NCI-H1105 treated with DMSO at 0.1 percent for 48 hours (cell line): Measurements from ENCODE around the gene FGF10.

Experiments used
- DNase-seq: peaks from one replicate; lab custom pipeline; 2025; lab: John Stamatoyannopoulos, UW

Gene FGF10

DNA sequence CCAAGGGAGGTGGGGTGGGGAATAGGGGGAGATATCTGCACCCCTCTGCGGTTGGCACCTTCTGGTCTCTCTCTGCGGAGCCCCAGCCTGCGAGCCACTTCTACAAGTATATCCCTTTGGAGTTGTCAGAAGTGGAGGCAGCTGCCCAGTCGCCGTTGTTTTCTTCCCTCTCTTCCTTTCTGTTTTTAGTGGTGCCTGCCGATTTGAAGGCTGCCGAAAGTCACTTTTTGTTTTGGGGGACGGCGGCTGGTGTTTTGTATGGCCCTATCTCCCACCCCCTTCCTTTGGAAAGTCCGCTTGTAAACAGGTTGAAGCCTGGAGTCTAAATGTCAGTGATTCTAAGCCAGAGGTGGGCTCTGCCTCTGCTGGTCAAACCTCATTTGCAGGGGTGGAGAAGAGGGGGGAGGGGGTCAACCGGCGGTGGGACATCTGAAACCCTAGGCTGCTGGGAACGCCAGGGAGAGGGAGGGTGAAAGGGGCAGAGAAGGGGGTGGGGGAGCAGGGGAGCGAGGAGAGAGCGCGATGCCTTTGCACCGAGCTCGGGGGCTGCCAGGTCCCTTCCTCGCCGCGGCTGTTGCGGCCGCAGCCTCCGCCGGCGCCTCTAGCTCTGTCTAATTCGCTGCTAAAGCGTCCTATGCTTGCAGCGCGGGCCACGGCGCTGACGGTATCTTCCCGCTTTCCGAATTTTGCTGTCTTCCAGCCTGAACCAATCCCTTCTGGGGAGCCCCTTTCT is at the start of gene FGF10:
Gene FGF10, minus strand, starts transcription at position 331 of the 733 bp plus-strand sequence. CDS start 738 bp downstream, outside the sequence.
- DNase-seq, result peak; percentile 55

DNA sequence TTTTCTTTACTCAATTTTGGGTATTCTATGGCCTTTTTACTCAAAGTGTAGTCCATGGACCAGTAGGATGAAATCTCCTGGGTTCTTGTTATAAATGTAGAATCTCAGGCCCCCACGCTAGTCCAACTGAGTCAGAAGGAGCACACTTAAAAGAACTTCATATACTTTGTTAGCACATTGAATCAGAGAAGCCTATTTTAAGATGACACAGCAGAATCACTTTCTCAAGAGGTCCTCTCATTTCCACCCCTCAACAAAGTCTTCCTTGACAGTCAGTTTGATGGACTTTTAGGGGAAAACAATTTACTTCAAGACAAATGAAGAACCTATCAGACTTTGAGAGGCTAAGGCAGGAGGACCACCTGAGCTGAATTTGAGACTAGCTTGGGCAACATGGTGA is 37.7 kb upstream of the FGF10 start:
- DNase-seq, result no peak

DNA sequence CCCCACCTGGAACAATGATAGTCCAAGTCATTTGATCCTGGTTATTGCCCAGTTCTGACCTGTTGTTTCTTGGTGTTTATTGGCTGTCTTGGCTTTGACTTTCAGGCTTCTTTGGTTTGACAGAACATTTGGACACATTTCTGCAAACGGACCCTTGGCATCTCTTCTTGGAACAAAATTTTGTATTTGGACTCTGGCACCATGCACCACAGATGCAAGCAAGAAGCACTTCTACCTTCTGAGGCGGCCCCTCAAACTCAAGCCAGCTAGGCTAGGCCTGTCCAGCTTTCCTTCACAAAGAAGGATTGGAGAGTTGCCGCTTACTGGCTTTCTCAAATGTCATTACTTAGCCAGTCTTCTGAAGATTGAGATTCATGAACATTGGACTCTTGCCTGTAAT is 23.1 kb upstream of the FGF10 start:
- no peak for DNase-seq

DNA sequence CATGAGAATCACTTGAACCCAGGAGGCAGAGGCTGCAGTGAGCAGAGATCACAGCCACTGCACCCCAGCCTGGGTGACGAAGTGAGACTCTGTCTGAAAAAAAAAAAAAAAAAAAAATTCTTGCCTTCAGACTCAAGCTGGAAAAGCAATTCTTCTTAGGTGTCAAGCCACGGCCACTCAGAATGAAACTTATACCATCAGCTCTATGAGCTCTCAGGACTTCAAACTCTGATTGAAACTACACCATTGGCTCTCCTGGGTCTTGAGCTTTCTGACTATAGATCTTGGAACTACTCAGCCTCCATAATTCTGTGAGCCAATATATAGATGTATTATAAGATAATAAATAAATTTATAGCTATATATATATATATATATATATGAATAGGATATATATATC is 12.9 kb upstream of the FGF10 start:
- DNase-seq, result no peak

DNA sequence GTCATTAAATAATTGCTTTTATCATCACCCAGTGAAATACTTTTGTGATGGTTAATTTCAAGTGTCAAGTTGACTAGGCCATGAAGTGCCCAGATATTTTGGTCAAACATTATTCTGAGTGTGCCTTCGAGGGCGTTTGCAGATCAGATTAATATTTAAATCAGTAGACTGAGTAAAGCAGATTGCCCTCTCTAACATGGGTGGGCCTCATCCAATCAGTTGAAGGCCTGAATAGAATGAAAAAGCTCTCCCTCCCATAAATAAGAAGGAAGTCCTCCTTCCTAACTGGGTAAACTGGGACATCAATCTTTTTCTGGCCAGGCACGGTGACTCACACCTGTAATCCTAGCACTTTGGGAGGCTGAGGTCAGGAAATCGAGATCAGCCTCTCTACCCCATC is 12.4 kb upstream of the FGF10 start:
- DNase-seq, result no peak

DNA sequence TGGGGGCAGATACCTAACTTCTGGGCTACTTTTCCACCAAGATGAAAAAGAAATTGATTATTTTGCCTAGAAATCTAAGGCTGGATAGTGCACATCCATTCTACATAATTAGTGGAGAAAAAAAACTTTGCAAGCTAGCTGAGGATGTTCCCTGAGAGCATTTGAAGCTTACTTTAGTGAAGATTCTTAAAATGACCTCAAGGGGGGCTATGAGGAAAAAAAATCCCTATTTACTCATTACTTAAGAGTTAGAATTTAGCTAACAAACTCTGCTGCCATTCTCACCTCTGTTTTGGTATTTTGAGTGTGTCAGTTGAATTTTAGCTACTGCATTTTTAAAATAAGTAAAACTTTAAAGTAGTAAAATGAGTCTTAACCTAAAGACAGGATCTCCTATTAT is 9.2 kb upstream of the FGF10 start:
- no peak for DNase-seq

DNA sequence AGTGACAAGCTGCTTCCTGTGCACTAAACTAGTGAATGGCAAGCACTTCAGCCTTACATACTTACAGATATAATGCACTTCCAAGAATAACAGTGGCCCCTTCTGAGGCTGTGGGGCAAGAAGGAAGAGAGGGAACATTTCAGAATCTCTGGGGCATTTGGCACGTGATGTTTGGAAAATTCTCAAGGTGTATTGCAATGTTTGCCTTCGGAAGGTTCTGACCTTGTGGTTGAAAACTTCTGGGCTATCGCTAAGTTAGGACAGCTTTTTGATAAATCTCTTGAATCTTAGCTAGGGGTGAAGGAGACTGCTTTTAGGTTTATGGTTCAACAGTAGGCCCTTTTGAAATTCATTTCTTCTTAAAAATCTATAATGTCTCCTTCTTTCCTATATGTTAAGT is 7.1 kb upstream of the FGF10 start:
- no peak for DNase-seq

DNA sequence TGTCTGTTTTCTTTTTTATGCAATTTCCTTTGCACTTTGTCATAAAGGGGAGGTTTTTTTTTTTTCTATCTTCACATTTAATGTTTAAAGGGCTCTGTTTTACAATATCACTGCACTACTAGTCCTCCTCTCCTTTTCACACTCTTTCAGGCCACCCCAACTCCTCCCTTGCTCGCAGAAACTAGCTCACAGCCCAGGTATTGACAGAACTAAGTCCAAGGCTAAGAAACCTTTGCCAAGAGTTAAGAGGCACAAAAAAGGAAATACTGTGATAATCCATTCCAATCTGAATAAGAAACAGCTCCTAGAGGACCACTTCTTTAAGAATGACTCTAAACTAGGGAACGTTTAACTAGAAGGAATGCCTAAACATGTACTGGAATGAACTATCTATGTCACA is 1.1 kb upstream of the FGF10 start:
- DNase-seq, result no peak

DNA sequence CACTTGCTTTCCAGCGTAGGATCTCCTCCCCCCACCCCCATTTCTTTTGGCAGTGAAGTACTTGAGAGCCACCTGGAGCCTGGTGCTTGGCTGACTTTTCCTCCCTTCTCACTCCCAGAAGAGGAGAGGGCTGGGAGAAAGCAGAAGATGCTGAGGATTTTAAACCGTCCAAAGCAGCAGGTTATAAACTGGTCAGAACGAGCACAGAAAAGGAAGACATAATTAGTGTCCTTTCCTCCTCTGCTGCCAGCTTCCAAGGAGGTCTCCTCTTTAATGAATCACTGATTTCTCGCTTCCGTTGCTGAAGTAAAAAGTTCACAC is 563 bp upstream of the FGF10 start:
- DNase-seq, result peak; percentile 55

DNA sequence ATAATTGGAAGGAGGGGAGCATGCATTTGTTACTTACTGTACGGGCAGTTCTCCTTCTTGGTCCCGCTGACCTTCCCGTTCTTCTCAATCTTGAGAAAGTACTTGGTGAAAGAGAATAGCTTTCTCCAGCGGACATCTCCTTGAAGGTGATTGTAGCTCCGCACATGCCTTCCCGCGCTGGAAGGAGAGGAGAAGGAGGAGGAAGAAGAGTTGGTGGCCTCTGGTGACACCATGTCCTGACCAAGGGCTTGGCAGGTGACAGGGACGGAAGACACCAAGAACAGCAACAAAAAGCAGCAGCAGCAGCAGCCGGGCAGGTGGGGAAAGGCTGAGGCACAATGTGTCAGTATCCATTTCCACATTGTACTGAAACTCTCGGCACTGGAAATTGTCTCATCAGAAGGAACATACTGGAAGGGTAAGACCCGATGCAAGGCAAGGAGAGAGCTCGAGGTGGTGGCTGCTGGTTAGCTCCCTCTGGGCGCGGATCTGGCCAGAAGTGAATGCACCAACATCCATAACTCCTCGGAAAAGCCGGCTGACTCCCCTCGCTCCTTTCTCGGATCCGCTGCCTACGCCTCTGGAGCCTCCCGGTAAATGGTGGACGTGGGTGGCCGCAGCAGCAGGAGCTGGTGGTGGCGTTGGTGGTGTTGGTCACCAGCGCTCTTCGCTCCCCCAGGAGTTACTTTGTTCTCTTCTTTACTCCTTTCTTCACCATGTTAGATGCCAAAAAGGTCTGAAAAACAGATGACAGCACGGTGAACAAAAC is 715 bp downstream of the FGF10 start:
- DNase-seq, result peak; percentile 20

DNA sequence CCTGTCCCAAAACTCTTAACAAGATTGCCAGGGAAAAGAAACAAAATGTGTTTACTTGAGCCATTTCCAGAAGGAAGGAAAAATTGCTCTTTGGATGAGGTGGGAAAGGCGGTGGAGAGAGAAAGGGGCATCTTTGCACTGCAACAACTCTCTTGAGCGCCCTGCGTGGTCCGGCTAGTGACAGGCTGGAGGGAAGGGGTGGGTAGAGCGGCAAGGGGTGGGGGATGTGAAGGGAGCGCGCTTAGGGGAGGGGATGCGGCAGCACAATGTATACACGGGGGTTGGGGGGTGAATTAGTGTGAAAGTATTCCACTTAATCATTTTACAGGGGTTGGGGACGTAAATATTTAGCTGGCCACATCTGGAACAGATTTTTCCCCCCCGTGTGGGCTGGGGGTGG is 1.3 kb downstream of the FGF10 start:
- DNase-seq, result no peak

DNA sequence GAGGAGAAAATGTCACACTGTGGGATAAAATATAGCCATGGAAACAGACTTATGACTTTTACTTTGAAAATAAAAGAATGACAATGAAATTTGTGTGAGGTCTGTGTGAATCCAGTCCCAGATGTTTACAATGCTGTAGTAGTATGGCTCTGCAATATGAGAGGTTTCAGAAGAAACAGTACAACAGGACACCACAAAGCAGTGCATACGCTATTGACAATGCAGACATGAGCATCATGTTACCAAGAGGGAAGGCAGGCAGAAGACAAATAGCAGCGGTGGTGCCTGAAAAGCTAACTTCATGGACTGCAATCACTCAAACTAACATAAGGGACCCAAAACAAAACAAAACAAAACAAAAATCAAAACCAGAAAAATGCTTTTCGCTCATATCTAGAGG is 1.8 kb downstream of the FGF10 start:
- no peak for DNase-seq

DNA sequence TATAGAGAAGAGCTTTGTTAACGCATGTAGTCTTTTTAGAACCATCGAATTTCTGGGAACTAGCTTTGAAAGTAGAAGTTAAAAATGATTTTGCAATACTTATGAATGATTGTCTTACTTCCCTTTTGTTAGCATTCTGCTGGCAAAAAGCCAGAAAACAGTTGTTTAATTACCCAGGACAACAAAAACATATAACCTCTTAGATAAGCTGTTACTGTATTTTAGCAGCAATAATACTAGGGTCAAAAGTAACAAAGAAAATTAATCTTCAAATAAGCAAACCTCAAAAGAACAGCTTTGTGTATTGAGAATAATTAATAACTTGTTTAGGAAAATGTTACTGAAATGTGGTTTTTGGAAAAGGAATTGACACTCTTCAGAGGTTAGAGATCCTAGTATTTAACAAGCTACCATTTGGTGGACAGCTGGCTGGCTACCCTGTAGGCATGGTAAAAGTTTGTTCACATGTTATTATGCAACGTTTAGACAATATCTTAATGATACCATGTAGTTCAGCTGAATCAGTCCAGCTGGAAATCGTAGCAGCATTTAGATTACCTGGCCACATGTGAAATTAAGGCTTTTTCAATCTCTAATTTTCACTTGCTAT is 3.8 kb downstream of the FGF10 start:
- DNase-seq, result no peak

DNA sequence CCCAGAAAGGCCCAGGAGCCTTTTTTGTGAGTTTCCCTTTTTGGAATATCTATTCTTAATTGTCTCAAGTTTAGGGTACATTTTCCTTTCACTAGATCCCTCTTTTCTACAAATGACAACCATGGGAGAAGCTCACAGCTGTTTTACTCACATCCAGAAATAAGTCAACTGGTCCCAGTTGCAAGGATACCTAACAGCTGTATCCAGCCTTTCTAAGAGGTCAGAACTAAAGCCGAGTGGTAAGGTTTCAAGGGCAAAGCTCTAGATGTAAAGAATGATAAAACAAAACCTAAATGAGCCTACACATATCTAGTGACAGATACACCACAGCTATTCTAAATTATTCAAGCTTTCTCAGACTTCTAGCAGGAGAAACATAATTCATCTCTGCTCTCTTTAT is 4.4 kb downstream of the FGF10 start:
- no peak for DNase-seq

DNA sequence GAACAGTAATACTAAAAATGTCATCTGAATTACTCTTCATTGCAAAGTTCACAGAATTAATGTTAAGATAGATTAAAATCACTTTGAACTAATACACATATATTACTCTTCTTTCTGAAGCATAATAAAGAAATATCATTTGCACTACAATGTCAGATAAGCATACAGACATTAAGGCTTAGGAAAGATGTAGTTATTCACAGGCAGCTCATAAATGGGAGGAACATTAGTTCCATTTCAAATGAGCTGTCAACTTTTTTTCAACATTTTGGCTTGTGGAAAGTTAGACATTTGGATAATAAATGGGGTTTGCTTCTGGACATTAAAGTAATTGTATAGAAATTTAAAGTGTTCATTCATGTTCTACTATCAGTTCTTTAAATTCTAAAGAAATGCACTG is 6.3 kb downstream of the FGF10 start:
- no peak for DNase-seq

DNA sequence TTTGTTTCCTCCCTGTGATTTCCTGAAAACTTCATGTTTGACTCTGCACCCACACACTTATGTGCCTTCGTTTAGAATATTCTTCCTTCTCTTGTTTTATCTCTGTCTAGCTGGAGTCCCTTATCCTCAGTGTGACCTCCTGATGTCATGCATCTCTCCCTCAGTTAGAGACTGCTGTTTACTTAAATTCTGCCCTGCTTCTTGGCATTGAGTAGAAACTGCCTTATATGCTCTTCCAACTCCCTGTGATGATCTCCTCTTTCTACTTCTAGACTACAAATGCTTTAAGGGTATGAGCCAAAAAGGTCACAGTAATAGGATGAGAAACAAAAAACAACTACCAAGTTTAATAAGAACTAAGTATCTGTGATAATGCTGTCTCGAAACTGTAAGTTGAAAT is 12.2 kb downstream of the FGF10 start:
- DNase-seq, result no peak

DNA sequence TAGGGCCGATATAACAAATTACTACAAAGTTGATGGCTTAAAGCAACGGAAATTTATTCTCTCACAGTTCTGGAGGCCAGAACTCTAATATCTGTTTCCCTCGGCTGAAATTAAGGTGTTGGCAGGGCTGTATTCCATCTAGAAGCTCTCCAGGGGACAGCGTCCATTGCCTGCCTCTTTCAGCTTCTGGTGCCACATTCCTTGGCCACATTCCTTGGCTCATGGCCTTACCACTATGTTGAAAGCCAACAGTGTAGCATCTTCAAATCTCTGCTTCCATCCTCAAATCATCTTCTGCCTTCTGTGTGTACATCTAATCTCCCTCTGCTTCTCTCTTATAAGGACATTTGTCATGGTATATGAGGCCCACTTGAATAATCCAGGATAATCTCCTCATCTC is 17.2 kb downstream of the FGF10 start:
- DNase-seq, result no peak

DNA sequence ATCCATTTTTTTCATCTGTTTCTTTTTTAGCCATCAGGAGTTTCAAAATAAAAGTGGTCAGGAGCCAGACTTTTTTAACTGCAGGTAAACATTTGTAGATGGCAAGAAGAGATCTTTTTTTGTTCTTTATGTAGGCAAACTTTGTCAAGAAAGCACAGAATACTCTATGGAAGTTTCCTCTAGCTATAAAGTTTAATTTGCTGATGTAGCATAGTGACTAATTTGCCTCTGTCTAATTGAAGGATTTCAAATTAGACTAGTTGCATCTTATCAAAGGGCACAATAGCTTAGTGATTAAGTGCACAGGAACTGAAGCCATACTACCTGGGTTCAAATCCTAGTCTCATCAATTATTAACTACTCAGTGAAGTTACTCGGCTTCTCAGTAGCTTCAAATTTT is 22.0 kb downstream of the FGF10 start:
- DNase-seq, result no peak

DNA sequence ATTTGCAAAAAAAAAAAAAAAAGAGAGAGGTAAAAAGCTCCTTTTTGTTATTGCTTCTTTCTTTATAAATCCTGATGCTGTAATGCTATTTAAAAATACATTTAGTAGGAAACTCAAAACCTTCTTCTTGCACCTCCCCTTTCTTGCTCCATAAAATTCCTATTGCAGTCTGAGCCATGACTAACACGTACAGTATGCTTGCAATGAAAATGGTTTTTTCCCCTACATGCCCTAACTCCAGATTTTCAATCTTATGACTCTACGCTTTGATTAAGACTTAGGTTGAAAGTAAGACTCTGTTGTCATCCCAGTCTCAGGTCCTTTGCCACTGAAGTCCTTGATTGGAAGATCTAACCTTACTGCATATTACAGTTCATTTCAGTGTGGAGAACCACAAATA is 23.9 kb downstream of the FGF10 start:
- DNase-seq, result no peak

DNA sequence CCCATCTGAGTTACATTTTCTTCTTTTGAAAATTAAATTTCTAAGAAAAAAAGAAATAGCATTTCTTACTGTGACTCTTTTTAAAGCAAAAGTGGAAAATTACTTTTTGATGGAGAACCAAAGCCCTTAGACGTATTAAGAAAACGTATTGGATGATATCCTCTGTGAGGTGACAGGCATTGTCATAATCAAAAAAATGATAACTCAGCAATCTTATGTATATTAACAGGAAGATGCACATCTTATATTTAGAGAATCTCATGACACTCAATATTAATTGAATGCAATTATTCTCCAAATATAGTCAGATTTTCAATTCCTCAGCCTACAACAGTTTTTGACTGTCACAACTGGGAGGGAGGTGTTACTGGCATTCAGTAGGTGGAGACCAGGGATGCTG is 25.1 kb downstream of the FGF10 start:
- no peak for DNase-seq

DNA sequence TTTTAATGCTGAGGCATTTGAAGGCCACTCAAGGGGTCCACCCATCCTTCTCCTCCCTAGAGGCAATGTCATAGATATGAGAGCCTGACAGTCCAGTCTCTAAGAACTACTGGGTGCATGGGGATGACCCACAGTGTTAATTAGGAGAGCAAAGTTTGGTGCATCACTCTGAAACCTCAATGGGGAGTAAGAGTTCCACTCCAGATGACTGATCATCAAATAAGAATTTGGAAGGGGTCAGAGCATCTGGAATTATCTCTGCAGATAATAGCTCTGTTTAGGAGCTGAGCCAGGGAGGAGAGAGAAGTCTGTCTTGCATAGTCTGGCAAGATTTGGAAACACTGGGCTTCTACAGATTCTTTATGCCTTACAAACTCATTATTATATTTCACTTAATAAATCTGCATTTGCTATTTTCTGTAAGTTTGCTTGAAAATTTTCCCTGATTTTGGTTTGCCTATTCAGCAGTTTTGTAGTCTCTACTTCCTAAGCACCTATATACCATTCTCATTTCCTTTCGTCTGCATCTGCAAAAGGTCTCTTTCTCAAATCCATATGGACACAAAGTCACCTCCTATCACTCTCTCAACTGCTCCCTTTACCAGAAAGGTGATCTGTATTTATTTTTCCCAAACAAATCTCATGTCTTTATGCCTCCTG is 27.7 kb downstream of the FGF10 start:
- no peak for DNase-seq

DNA sequence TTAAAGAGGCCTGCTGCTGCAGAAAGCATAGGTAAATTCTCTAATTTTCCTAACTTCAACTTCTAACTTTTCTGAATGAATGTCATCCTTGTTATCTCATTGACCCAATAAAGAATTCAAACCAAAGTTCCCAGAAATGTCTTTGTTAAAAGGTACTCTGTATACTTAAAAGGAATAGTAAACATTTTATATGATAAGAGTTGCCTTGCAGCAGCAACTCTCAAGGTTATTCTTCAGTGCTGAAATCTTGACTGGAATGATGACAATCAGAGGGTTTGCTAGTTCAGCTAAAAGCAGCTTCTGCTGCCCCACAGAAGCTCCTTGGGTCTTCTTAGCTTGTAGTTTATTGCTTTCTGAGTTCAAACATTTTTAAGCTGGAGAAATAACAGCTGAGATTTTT is 28.3 kb downstream of the FGF10 start:
- no peak for DNase-seq

DNA sequence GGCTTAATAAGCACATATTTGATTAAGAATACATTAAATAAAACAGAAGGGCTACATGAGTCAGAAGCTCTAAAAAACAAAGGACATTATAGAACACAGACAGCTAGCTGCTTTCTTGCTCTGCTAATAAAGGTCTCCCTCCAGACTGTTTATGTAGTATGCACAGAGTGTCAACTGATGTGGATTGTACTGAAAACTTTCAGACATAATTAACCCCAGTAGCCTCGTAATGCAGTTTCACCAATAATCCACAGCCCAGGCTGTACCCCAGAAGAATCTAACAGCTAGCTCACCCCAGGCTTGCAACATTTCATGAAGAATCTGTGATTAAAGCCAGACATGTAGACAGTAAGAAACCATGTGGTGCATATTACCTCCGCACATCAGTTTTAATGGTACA is 30.8 kb downstream of the FGF10 start:
- DNase-seq, result no peak
